CD4-positive, alpha-beta memory T cell (primary cell): ENCODE data around the gene MYL3. TPM values are rescaled to one million over a fixed set of nuclear protein-coding genes. Genes with fewer than 3 reads are reported as not detected.
A peak's percentile ranks its signal among the peaks of the same experiment; 100 is the strongest.
"Not testable (repeated sequence)": the region's sequence is repeated elsewhere in the genome, so short reads cannot be mapped to it uniquely, and the experiment has no call there.

Experiments used
- CTCF ChIA-PET: fragments of 350-600 bp; sonication (Branson Sonifier 250); formaldehyde crosslinking; loops from one replicate; lab custom pipeline; 2021; ENCODE audit warnings: inconsistent platforms; ENCODE audit not compliant: partially characterized antibody; lab: Charles Lee
- POLR2A ChIA-PET: fragments of 350-600 bp; sonication (Branson Sonifier 250); formaldehyde crosslinking; loops from one replicate; lab custom pipeline; 2021; ENCODE audit not compliant: partially characterized antibody; lab: Charles Lee
- DNase-seq, 5 donors: peaks; one replicate each; pipeline versions ENCODE4 v3.0.0 to v3.0.0-alpha.2; 2020 to 2022; ENCODE audit warnings: mixed read lengths in 1 of 5
- H3K27ac ChIP-seq: one replicate; pipeline ENCODE4 v1.7.0; 2013; ENCODE audit warnings: low read depth, low read length
- H3K27me3 ChIP-seq: 2 replicates; pipeline ENCODE4 v1.7.0; 2013; ENCODE audit warnings: mild to moderate bottlenecking, low read length, moderate library complexity; ENCODE audit not compliant: insufficient read depth
- H3K36me3 ChIP-seq: 2 replicates; pipeline ENCODE4 v1.7.0; 2013; ENCODE audit warnings: mild to moderate bottlenecking, low read length, moderate library complexity; ENCODE audit not compliant: insufficient read depth
- H3K4me1 ChIP-seq: 2 replicates; pipeline ENCODE4 v1.7.0; 2013; ENCODE audit warnings: mild to moderate bottlenecking, low read length, moderate library complexity; ENCODE audit not compliant: insufficient read depth
- H3K4me3 ChIP-seq, 2 donors: one replicate each; pipeline ENCODE4 v1.7.0; 2013; ENCODE audit warnings: low read length in 2 of 2, mild to moderate bottlenecking in 1 of 2
- H3K9me3 ChIP-seq, 2 donors: one replicate each; pipeline ENCODE4 v1.7.0; 2013; ENCODE audit warnings: low read length in 2 of 2, control low read depth in 1 of 2; ENCODE audit not compliant: control insufficient read depth in 1 of 2
- H3K27ac Mint-ChIP-seq, 7 donors: one replicate each; pipeline ENCODE4 v1.8.0; 2020 to 2021; ENCODE audit warnings: mixed read lengths in 7 of 7, mild to moderate bottlenecking in 6 of 7, inconsistent platforms in 3 of 7, moderate library complexity in 3 of 7
- H3K27me3 Mint-ChIP-seq, 2 donors: one replicate each; pipeline ENCODE4 v1.8.0; 2020 to 2021; ENCODE audit warnings: mixed read lengths in 2 of 2
- H3K36me3 Mint-ChIP-seq, 2 donors: one replicate each; pipeline ENCODE4 v1.8.0; 2020 to 2021; ENCODE audit warnings: mixed read lengths in 2 of 2, inconsistent platforms in 1 of 2, mild to moderate bottlenecking in 1 of 2
- H3K4me1 Mint-ChIP-seq, 4 donors: one replicate each; pipeline ENCODE4 v1.8.0; 2020 to 2021; ENCODE audit warnings: mixed read lengths in 4 of 4, mild to moderate bottlenecking in 1 of 4
- H3K4me3 Mint-ChIP-seq, 8 donors: one replicate each; pipeline ENCODE4 v1.8.0; 2020 to 2021; ENCODE audit warnings: mixed read lengths in 8 of 8, mild to moderate bottlenecking in 7 of 8, moderate library complexity in 6 of 8, inconsistent platforms in 3 of 8
- H3K9me3 Mint-ChIP-seq, 8 donors: one replicate each; pipeline ENCODE4 v1.8.0; 2020 to 2021; ENCODE audit warnings: mixed read lengths in 8 of 8, mild to moderate bottlenecking in 5 of 8, inconsistent platforms in 3 of 8, moderate library complexity in 1 of 8
- intact Hi-C: fragments of 100-400 bp; cut with micrococcal nuclease; formaldehyde crosslinking; loops from one replicate; pipeline ENCODE4 v1.15.1; 2023
- polyA plus RNA-seq, 2 donors: library from polyadenylated mRNA; unstranded; fragments of 300-500 nt; fragmentation: Illumina TruSeq; gene quantifications; one replicate each; pipeline ENCODE4 v1.2.3, GENCODE V29; 2021
- total RNA-seq, 2 experiments: library from RNA; stranded (reverse); gene quantifications; one replicate each; pipeline ENCODE4 v1.2.3, GENCODE V29; 2021

Gene MYL3
- total RNA-seq (not detected), polyA plus RNA-seq (not detected)

DNA sequence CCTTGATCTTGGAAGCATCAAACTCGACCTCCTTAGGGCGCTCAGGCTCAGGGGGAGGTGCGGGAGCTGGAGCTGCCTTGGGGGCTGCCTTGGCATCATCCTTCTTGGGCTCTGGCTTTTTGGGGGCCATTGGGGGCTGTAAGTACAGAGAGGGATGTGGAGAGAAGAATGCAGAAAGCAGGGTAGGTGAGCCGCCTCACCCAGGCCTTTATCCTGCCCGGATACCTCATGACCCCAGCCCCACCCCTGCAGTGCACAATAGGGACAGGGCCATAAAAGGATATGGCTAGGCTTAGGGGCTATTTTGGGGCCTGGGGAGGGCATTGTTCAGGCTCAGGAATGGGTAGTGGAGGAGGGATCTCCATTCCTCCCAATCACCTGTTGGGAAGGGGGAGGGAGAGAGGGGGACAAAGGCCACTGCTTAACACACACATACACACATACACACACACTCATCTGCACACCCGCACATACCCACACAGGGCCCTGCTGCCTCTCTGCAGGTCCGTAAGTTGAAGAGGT, at the start of gene MYL3:
Gene MYL3 (minus strand): TSS at position 184 of the 522 bp plus-strand sequence. CDS start 54 bp downstream, at position 130.
- intact Hi-C loops: no loop called here
- Histone ChIP-seq H3K27ac (no peak within 1 kb of the TSS), H3K4me1 (no peaks in the 10 kb centered on the region), H3K36me3 (no peaks in the 10 kb centered on the region), H3K9me3 (no peaks in the 10 kb centered on the region), H3K4me3 (no peak within 1 kb of the TSS), H3K27me3 (no peaks in the 10 kb centered on the region)
- DNase-seq: peak in 1 of 5 donors; percentile 34
- peaks cover 0 to 5% (median 2%) of the 10 kb centered on the region in 4 donors for H3K4me1 Mint-ChIP-seq
- H3K4me3 Mint-ChIP-seq: peak within 1 kb of the TSS in 1 of 8 donors; percentile 3
- no peaks in the 10 kb centered on the region for H3K9me3 Mint-ChIP-seq
- H3K36me3 Mint-ChIP-seq: no peaks in the 10 kb centered on the region
- ChIA-PET POLR2A (no interaction called here), CTCF (interaction anchor here (1.6 kb wide), 1 partner anchor 13 kb away, joined by 4 read pairs; no protein-coding TSS in a partner anchor)
- H3K27ac Mint-ChIP-seq: peak within 1 kb of the TSS in 1 of 7 donors; percentile 5
- H3K27me3 Mint-ChIP-seq: peaks cover 1 to 4% of the 10 kb centered on the region in 2 donors

DNA sequence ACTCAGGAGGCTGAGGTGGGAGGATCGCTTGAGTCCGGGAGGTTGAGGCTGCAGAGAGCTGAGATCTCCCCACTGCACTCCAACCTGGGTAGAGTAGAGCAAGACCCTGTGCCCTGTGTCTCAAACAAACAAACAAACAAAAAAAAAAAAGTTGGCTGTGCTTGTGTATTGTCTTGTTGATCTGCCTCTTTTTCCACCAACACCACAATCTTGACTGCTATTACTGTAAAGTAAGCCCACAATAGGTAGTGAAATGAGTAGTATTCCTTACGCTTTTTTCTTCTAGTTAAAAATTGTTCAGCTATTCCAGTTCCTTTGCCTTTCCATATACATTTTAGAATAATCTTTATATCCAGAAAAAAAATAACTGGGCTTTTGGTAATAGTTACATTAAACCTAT, 49.7 kb upstream of the MYL3 start:
- peak in 1 of 5 donors; percentile 17 for DNase-seq
- Histone ChIP-seq H3K9me3 (no peaks in the 10 kb centered on the region), H3K4me1 (peaks cover 27% of the 10 kb centered on the region), H3K4me3 (no peak overlapping the region), H3K27me3 (no peaks in the 10 kb centered on the region), H3K27ac (no peak overlapping the region), H3K36me3 (no peaks in the 10 kb centered on the region)
- POLR2A ChIA-PET: interaction anchor here (0.9 to 2.9 kb wide), 4 partner anchors 11 to 86 kb away, joined by 3 to 13 read pairs (median 3); partner anchors contain the start of gene NBEAL2
- intact Hi-C loops: no loop called here
- no peaks in the 10 kb centered on the region for H3K27me3 Mint-ChIP-seq
- no peak overlapping the region for H3K27ac Mint-ChIP-seq
- H3K4me1 Mint-ChIP-seq: peaks cover 17 to 25% (median 23%) of the 10 kb centered on the region in 4 donors
- CTCF ChIA-PET: interaction anchor here (0.6 to 2.0 kb wide), 8 partner anchors 12 to 125 kb away, joined by 3 to 7 read pairs (median 3); no protein-coding TSS in a partner anchor
- H3K36me3 Mint-ChIP-seq: peaks cover 11 to 15% of the 10 kb centered on the region in 2 donors
- no peaks in the 10 kb centered on the region for H3K9me3 Mint-ChIP-seq
- H3K4me3 Mint-ChIP-seq: no peak overlapping the region

GRCh38 chr3:46910914-46911313, 47.7 kb upstream of the MYL3 start:
- H3K4me3 Mint-ChIP-seq, H3K27me3 Mint-ChIP-seq, POLR2A ChIA-PET, H3K36me3 ChIP-seq, H3K4me3 ChIP-seq, H3K27me3 ChIP-seq, H3K9me3 Mint-ChIP-seq, H3K27ac Mint-ChIP-seq, H3K27ac ChIP-seq, H3K36me3 Mint-ChIP-seq, intact Hi-C loops, H3K9me3 ChIP-seq: not testable (repeated sequence)
- peak in 1 of 5 donors; percentile 1 for DNase-seq
- H3K4me1 Mint-ChIP-seq: peaks cover 15 to 24% (median 21%) of the 10 kb centered on the region in 4 donors
- CTCF ChIA-PET: interaction anchor here (1.4 kb wide), 1 partner anchor 210 kb away, joined by 3 read pairs; the partner anchor contains the start of gene TMIE
- H3K4me1 ChIP-seq: peaks cover 27% of the 10 kb centered on the region

DNA sequence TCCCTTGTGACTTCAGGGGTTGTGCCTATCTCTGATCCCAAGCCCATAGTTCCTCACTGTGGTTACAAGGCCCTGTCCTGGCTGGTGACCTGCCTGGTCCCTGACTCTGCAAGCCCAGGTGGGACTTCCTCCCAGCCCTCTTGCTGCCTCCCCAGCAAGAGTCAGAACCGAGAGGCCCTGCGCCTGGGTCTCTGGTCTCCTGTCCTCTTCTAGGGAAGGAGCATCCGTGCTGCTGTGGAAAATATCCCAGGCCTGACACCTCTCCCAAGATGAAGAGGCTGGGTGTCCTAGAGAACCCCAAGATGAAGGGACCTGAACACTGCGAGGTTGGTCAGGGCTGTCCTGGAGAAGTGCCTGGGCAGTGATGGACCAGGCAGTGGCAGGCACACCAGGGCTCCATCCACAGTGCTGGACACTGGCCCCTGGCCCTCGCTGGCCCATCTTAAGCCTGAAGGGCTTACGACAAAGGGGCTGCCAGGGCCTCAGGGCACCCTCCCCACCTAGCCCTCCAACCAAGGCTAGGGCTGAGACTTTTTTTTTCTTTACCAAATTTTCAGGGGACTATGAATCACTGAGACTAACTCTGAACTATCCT, 47.0 kb upstream of the MYL3 start:
- H3K4me1 ChIP-seq: peaks cover 27% of the 10 kb centered on the region
- H3K36me3 ChIP-seq: no peaks in the 10 kb centered on the region
- ChIA-PET CTCF (interaction anchor here (0.7 to 1.9 kb wide), 19 partner anchors 8 to 209 kb away, joined by 3 to 13 read pairs (median 4); partner anchors contain the start of gene TMIE), POLR2A (interaction anchor here (0.8 to 1.4 kb wide), 6 partner anchors 37 to 205 kb away, joined by 3 to 6 read pairs (median 4); partner anchors contain the start of gene NBEAL2)
- no peak overlapping the region for H3K27ac ChIP-seq
- H3K9me3 ChIP-seq: no peaks in the 10 kb centered on the region
- no peaks in the 10 kb centered on the region for H3K36me3 Mint-ChIP-seq
- intact Hi-C loops: no loop called here
- no peak overlapping the region for H3K27ac Mint-ChIP-seq
- H3K4me3 ChIP-seq: no peak overlapping the region
- no peaks in the 10 kb centered on the region for H3K27me3 Mint-ChIP-seq
- peaks cover 14 to 22% (median 20%) of the 10 kb centered on the region in 4 donors for H3K4me1 Mint-ChIP-seq
- H3K9me3 Mint-ChIP-seq: no peaks in the 10 kb centered on the region
- DNase-seq: peak in 1 of 5 donors; percentile 5
- no peak overlapping the region for H3K4me3 Mint-ChIP-seq
- no peaks in the 10 kb centered on the region for H3K27me3 ChIP-seq

GRCh38 chr3:46909535-46910161, 46.4 kb upstream of the MYL3 start:
- H3K36me3 Mint-ChIP-seq: no peaks in the 10 kb centered on the region
- Histone ChIP-seq H3K36me3 (no peaks in the 10 kb centered on the region), H3K4me1 (peaks cover 27% of the 10 kb centered on the region), H3K4me3 (no peak overlapping the region), H3K27me3 (no peaks in the 10 kb centered on the region), H3K9me3 (no peaks in the 10 kb centered on the region), H3K27ac (no peak overlapping the region)
- peak; percentile 64 to 82 (median 70) for DNase-seq
- intact Hi-C loops: loop anchor here (1.0 kb wide), 2 partner anchors 43 to 204 kb away; no protein-coding TSS in a partner anchor
- ChIA-PET CTCF (interaction anchor here (0.6 to 1.9 kb wide), 21 partner anchors 8 to 418 kb away, joined by 3 to 13 read pairs (median 4); no protein-coding TSS in a partner anchor), POLR2A (interaction anchor here (0.8 to 1.4 kb wide), 6 partner anchors 37 to 204 kb away, joined by 3 to 6 read pairs (median 4); partner anchors contain the start of gene NBEAL2)
- H3K4me1 Mint-ChIP-seq: peaks cover 13 to 18% (median 17%) of the 10 kb centered on the region in 4 donors
- peak overlapping the region in 1 of 8 donors; percentile 23 for H3K4me3 Mint-ChIP-seq
- no peaks in the 10 kb centered on the region for H3K27me3 Mint-ChIP-seq
- no peaks in the 10 kb centered on the region for H3K9me3 Mint-ChIP-seq
- H3K27ac Mint-ChIP-seq: peak overlapping the region in 2 of 7 donors; percentile 4 to 30

- peak in 1 of 5 donors; percentile 16 for DNase-seq
- intact Hi-C loops: loop anchor here (1.0 kb wide), 2 partner anchors 43 to 204 kb away; no protein-coding TSS in a partner anchor
- Histone ChIP-seq H3K27me3 (no peaks in the 10 kb centered on the region), H3K36me3 (no peaks in the 10 kb centered on the region), H3K4me3 (no peak overlapping the region), H3K4me1 (peaks cover 24% of the 10 kb centered on the region), H3K27ac (no peak overlapping the region), H3K9me3 (no peaks in the 10 kb centered on the region)
- peaks cover 11 to 16% (median 14%) of the 10 kb centered on the region in 4 donors for H3K4me1 Mint-ChIP-seq
- H3K36me3 Mint-ChIP-seq: no peaks in the 10 kb centered on the region
- H3K27ac Mint-ChIP-seq: peak overlapping the region in 1 of 7 donors; percentile 30
- no peaks in the 10 kb centered on the region for H3K9me3 Mint-ChIP-seq
- H3K27me3 Mint-ChIP-seq: no peaks in the 10 kb centered on the region
- ChIA-PET POLR2A (interaction anchor here (1.0 to 1.4 kb wide), 5 partner anchors 38 to 204 kb away, joined by 3 to 6 read pairs (median 4); partner anchors contain the start of gene NBEAL2), CTCF (interaction anchor here (0.6 to 1.9 kb wide), 20 partner anchors 9 to 419 kb away, joined by 3 to 13 read pairs (median 4); no protein-coding TSS in a partner anchor)
- H3K4me3 Mint-ChIP-seq: peak overlapping the region in 1 of 8 donors; percentile 23
These were observed 45.8 kb upstream of the MYL3 start for GRCh38 chr3:46908986-46909534.
